Chondrocyte (in vitro differentiated cells): ENCODE results near the gene DYRK2. TPM values are rescaled to one million over a fixed set of nuclear protein-coding genes. Genes with fewer than 3 reads are reported as not detected.

Source experiments
- DNase-seq: peaks from one replicate; pipeline ENCODE4 v3.0.0; 2021; ENCODE audit warnings: mixed read lengths, low spot score
- H3K27ac Mint-ChIP-seq: one replicate; pipeline ENCODE4 v1.8.0; 2021; ENCODE audit warnings: mild to moderate bottlenecking, moderate library complexity, mixed read lengths; ENCODE audit not compliant: unreplicated experiment
- H3K27me3 Mint-ChIP-seq: 2 replicates; pipeline ENCODE4 v1.8.0; 2021; ENCODE audit warnings: low read depth, mixed read lengths
- H3K36me3 Mint-ChIP-seq: 2 replicates; pipeline ENCODE4 v1.8.0; 2021; ENCODE audit warnings: low read depth, mixed read lengths
- H3K4me1 Mint-ChIP-seq: 2 replicates; pipeline ENCODE4 v1.8.0; 2021; ENCODE audit warnings: low read depth, mild to moderate bottlenecking, mixed read lengths
- H3K4me3 Mint-ChIP-seq: one replicate; pipeline ENCODE4 v1.8.0; 2021; ENCODE audit warnings: mild to moderate bottlenecking, moderate library complexity, mixed read lengths; ENCODE audit not compliant: unreplicated experiment
- H3K9me3 Mint-ChIP-seq: 2 replicates; pipeline ENCODE4 v1.8.0; 2021; ENCODE audit warnings: low read depth, mixed read lengths
- CTCF ChIP-seq: fragments of 200-600 bp; sonication (generic); IDR thresholded peaks from 2 replicates; pipeline ENCODE4 v1.5.0; 2021; ENCODE audit warnings: antibody characterized with exemption, mild to moderate bottlenecking, moderate library complexity
- total RNA-seq: library from RNA; stranded (reverse); gene quantifications from 3 replicates; pipeline ENCODE4 v1.2.1, GENCODE V29; 2021

DYRK2 gene
- total RNA-seq, 1 donor from 2014 or later, result 54.1 TPM

- H3K27ac Mint-ChIP-seq, result peak overlapping the region; percentile 91
- peak overlapping the region; percentile 55 for H3K4me3 Mint-ChIP-seq
- no peak for DNase-seq
- no peaks in the 10 kb centered on the region for H3K36me3 Mint-ChIP-seq
- no peaks in the 10 kb centered on the region for H3K9me3 Mint-ChIP-seq
- H3K4me1 Mint-ChIP-seq, result peaks cover 54% of the 10 kb centered on the region
- TF ChIP-seq CTCF, result no peak
- no peaks in the 10 kb centered on the region for H3K27me3 Mint-ChIP-seq
Observed at GRCh38 chr12:67698672-67699581, 50.4 kb downstream of the DYRK2 start.

- H3K27ac Mint-ChIP-seq, result peak overlapping the region; percentile 43
- peaks cover 72% of the 10 kb centered on the region for H3K4me1 Mint-ChIP-seq
- no peaks in the 10 kb centered on the region for H3K36me3 Mint-ChIP-seq
- no peak overlapping the region for H3K4me3 Mint-ChIP-seq
- no peaks in the 10 kb centered on the region for H3K27me3 Mint-ChIP-seq
- DNase-seq, result no peak
- no peak for TF ChIP-seq CTCF
- H3K9me3 Mint-ChIP-seq, result no peaks in the 10 kb centered on the region
Observed at GRCh38 chr12:67701121-67701520, 52.6 kb downstream of the DYRK2 start.

GRCh38 chr12:67702136-67702535, 53.6 kb downstream of the DYRK2 start:
- Mint-ChIP-seq H3K36me3 (no peaks in the 10 kb centered on the region), H3K4me1 (peaks cover 72% of the 10 kb centered on the region), H3K4me3 (no peak overlapping the region), H3K9me3 (no peaks in the 10 kb centered on the region), H3K27ac (no peak overlapping the region), H3K27me3 (no peaks in the 10 kb centered on the region)
- TF ChIP-seq CTCF, result no peak
- no peak for DNase-seq

- H3K9me3 Mint-ChIP-seq, result no peaks in the 10 kb centered on the region
- no peak overlapping the region for H3K27ac Mint-ChIP-seq
- no peak overlapping the region for H3K4me3 Mint-ChIP-seq
- H3K4me1 Mint-ChIP-seq, result peaks cover 54% of the 10 kb centered on the region
- no peaks in the 10 kb centered on the region for H3K36me3 Mint-ChIP-seq
- no peak for DNase-seq
- no peak for TF ChIP-seq CTCF
- H3K27me3 Mint-ChIP-seq, result no peaks in the 10 kb centered on the region
Observed at GRCh38 chr12:67704071-67704470, 55.5 kb downstream of the DYRK2 start.

GRCh38 chr12:67705394-67706370, 57.1 kb downstream of the DYRK2 start:
- no peak for DNase-seq
- H3K4me1 Mint-ChIP-seq, result peaks cover 60% of the 10 kb centered on the region
- H3K36me3 Mint-ChIP-seq, result no peaks in the 10 kb centered on the region
- no peak overlapping the region for H3K4me3 Mint-ChIP-seq
- H3K27ac Mint-ChIP-seq, result peak overlapping the region; percentile 70
- no peak for TF ChIP-seq CTCF
- no peaks in the 10 kb centered on the region for H3K9me3 Mint-ChIP-seq
- H3K27me3 Mint-ChIP-seq, result no peaks in the 10 kb centered on the region
